ENCODE results near the gene OOSP3.

OOSP3 gene

GRCh38 chr11:59918480-59918879, 39.9 kb downstream of the OOSP3 start:
- Histone ChIP-seq H3K27ac (peak overlapping the region; percentile 20), H3K27me3 (replicated peaks) (no peaks in the 10 kb centered on the region), H3K4me3 (ENCODE audit: low read depth, low read length) (no peak overlapping the region), H3K36me3 (replicated peaks) (no peaks in the 10 kb centered on the region)
- TF ChIP-seq CTCF (IDR thresholded peaks at IDR 0.05; ENCODE audit: low read depth, low read length, missing control alignments) = no peak
- DNase-seq = peak; percentile 43
- in situ Hi-C loops (cut with HindIII; ENCODE audit: low pct_ligation_motif_present, low sequenced_read_pairs) = no loop called here

- TF ChIP-seq CTCF (IDR thresholded peaks at IDR 0.05; ENCODE audit: low read depth, low read length, missing control alignments) = peak; percentile 74
- H3K4me3 ChIP-seq (ENCODE audit: low read depth, low read length) = no peak overlapping the region
- in situ Hi-C loops (cut with HindIII; ENCODE audit: low pct_ligation_motif_present, low sequenced_read_pairs) = no loop called here
- peak overlapping the region; percentile 20 for H3K27ac ChIP-seq
- no peaks in the 10 kb centered on the region for H3K27me3 ChIP-seq (replicated peaks)
- DNase-seq = peak; percentile 71
- no peaks in the 10 kb centered on the region for H3K36me3 ChIP-seq (replicated peaks)
Measured at GRCh38 chr11:59918987-59919589, 40.5 kb downstream of the OOSP3 start.

GRCh38 chr11:59923813-59924212, 45.2 kb downstream of the OOSP3 start:
- no peak for TF ChIP-seq CTCF (IDR thresholded peaks at IDR 0.05; ENCODE audit: low read depth, low read length, missing control alignments)
- in situ Hi-C loops (cut with HindIII; ENCODE audit: low pct_ligation_motif_present, low sequenced_read_pairs) = no loop called here
- no peak overlapping the region for H3K4me3 ChIP-seq (ENCODE audit: low read depth, low read length)
- H3K27ac ChIP-seq = no peak overlapping the region
- no peaks in the 10 kb centered on the region for H3K36me3 ChIP-seq (replicated peaks)
- no peaks in the 10 kb centered on the region for H3K27me3 ChIP-seq (replicated peaks)
- DNase-seq = no peak

- no peak for DNase-seq
- Histone ChIP-seq H3K4me3 (ENCODE audit: low read depth, low read length) (no peak overlapping the region), H3K36me3 (replicated peaks) (no peaks in the 10 kb centered on the region), H3K27me3 (replicated peaks) (no peaks in the 10 kb centered on the region), H3K27ac (no peak overlapping the region)
- in situ Hi-C loops (cut with HindIII; ENCODE audit: low pct_ligation_motif_present, low sequenced_read_pairs) = no loop called here
- no peak for TF ChIP-seq CTCF (IDR thresholded peaks at IDR 0.05; ENCODE audit: low read depth, low read length, missing control alignments)
Measured at GRCh38 chr11:59931688-59932087, 53.1 kb downstream of the OOSP3 start.

GRCh38 chr11:59938132-59938531, 59.5 kb downstream of the OOSP3 start, which contains the start of gene OOSP1:
OOSP1 (plus strand) TSS chr11:59938432; CDS start chr11:59938455, 23 bp downstream.
- no peak for DNase-seq
- no peak for TF ChIP-seq CTCF (IDR thresholded peaks at IDR 0.05; ENCODE audit: low read depth, low read length, missing control alignments)
- in situ Hi-C loops (cut with HindIII; ENCODE audit: low pct_ligation_motif_present, low sequenced_read_pairs) = no loop called here
- Histone ChIP-seq H3K27me3 (replicated peaks) (no peaks in the 10 kb centered on the region), H3K36me3 (replicated peaks) (no peaks in the 10 kb centered on the region), H3K4me3 (ENCODE audit: low read depth, low read length) (no peak within 1 kb of the TSS), H3K27ac (no peak within 1 kb of the TSS)

GRCh38 chr11:59938718-59939117, 60.1 kb downstream of the OOSP3 start:
- Histone ChIP-seq H3K36me3 (replicated peaks) (no peaks in the 10 kb centered on the region), H3K27me3 (replicated peaks) (no peaks in the 10 kb centered on the region), H3K4me3 (ENCODE audit: low read depth, low read length) (no peak overlapping the region), H3K27ac (no peak overlapping the region)
- no peak for TF ChIP-seq CTCF (IDR thresholded peaks at IDR 0.05; ENCODE audit: low read depth, low read length, missing control alignments)
- in situ Hi-C loops (cut with HindIII; ENCODE audit: low pct_ligation_motif_present, low sequenced_read_pairs) = no loop called here
- DNase-seq = no peak

Data from brain microvascular endothelial cell (primary cell).